ENCODE data around the gene EHD1.

Gene EHD1

GRCh38 chr11:64850979-64851567 is 27.3 kb downstream of the EHD1 start:
- Histone ChIP-seq H3K9ac (ENCODE audit: low read length) (peak overlapping the region; percentile 67), H3K4me2 (ENCODE audit: low read depth, low read length, poor library complexity, severe bottlenecking) (peak overlapping the region; percentile 94)

GRCh38 chr11:64849598-64850356 is 28.6 kb downstream of the EHD1 start:
- TF ChIP-seq, protein P1, sequence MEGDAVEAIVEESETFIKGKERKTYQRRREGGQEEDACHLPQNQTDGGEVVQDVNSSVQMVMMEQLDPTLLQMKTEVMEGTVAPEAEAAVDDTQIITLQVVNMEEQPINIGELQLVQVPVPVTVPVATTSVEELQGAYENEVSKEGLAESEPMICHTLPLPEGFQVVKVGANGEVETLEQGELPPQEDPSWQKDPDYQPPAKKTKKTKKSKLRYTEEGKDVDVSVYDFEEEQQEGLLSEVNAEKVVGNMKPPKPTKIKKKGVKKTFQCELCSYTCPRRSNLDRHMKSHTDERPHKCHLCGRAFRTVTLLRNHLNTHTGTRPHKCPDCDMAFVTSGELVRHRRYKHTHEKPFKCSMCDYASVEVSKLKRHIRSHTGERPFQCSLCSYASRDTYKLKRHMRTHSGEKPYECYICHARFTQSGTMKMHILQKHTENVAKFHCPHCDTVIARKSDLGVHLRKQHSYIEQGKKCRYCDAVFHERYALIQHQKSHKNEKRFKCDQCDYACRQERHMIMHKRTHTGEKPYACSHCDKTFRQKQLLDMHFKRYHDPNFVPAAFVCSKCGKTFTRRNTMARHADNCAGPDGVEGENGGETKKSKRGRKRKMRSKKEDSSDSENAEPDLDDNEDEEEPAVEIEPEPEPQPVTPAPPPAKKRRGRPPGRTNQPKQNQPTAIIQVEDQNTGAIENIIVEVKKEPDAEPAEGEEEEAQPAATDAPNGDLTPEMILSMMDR (IDR thresholded peaks at IDR 0.05; ENCODE audit: insufficient read depth, low read length, poor library complexity, severe bottlenecking) = no peak
- TF ChIP-seq EZH2phosphoT487 (conservative IDR thresholded peaks at IDR 0.05; ENCODE audit: low read length) = no peak
- Histone ChIP-seq H3F3A (ENCODE audit: insufficient read depth) (peaks cover 80% of the 10 kb centered on the region), H3K4me2 (ENCODE audit: low read depth, low read length, poor library complexity, severe bottlenecking) (peak overlapping the region; percentile 94)

More at GRCh38 chr11:64850979-64851567, 27.3 kb downstream of the EHD1 start:
- no peaks in the 10 kb centered on the region for H4K20me1 ChIP-seq (ENCODE audit: low read depth, low read length)
- TF ChIP-seq EZH2phosphoT487 (conservative IDR thresholded peaks at IDR 0.05; ENCODE audit: low read length) = no peak
- TF ChIP-seq, protein P1 (IDR thresholded peaks at IDR 0.05; ENCODE audit: insufficient read depth, low read length, poor library complexity, severe bottlenecking) = no peak
- H2AFZ ChIP-seq (ENCODE audit: low read depth, low read length, severe bottlenecking) = no peak overlapping the region
- H3K4me3 ChIP-seq (ENCODE audit: insufficient read depth, low read length, poor library complexity, severe bottlenecking) = peak overlapping the region; percentile 25
- H3K79me2 ChIP-seq (ENCODE audit: insufficient read depth, low read length) = no peaks in the 10 kb centered on the region
- no peaks in the 10 kb centered on the region for H3K9me2 ChIP-seq (replicated peaks; ENCODE audit: insufficient read depth, low read length)
- peaks cover 71% of the 10 kb centered on the region for H3F3A ChIP-seq (ENCODE audit: insufficient read depth)
- H3K27ac ChIP-seq (ENCODE audit: low read depth, low read length) = peak overlapping the region; percentile 100
- peaks cover 3% of the 10 kb centered on the region; the same call in 1 of the 2 replicates for H3K36me3 ChIP-seq (ENCODE audit: low read length)
- no peaks in the 10 kb centered on the region for H3K27me3 ChIP-seq (ENCODE audit: low read length)
- no peaks in the 10 kb centered on the region for H3K9me3 ChIP-seq (ENCODE audit: insufficient read depth, low read length)

DNA sequence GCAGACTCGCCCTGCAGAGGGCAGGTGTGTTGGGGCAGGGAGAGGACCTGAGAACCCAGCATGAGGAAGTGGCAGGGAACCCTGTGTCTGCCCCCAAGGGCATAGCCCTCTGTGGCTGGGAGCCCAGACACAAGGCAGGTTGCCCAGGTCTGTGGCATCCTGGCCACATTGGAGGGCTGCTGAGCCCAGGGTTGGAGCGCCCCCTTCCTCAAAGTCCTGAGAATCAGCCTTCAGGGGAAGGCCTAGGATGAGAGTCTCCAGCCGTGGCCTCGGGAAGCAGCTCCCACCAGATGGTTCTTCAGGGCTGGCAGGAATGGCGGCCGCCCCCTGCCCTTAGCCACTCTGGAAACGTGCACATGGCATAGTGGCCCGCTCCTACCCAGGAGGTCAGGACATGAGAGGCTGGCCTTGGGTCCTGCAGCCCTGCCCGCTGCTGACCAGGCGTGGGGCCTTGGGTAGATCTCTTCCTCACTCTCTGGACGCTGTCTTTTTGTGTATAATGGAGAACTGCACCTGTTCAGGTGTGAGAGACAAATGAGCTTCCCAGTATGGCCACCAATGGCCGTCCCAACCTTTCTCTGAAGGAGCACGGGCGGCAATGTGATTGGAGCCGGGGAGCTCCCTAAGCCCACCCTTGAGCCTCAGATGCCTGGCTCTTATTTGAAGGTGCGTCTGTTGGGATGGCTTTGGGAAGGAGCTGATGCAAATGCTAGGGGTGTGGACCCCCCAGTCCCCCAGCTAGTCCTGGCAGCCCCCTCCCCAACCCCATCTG is 29.4 kb downstream of the EHD1 start:
- TF ChIP-seq EZH2phosphoT487 (conservative IDR thresholded peaks at IDR 0.05; ENCODE audit: low read length) = no peak
- TF ChIP-seq, protein P1 (IDR thresholded peaks at IDR 0.05; ENCODE audit: insufficient read depth, low read length, poor library complexity, severe bottlenecking) = peak; percentile 38
- Histone ChIP-seq H3K9ac (ENCODE audit: low read length) (peak overlapping the region; percentile 67), H3K4me3 (ENCODE audit: insufficient read depth, low read length, poor library complexity, severe bottlenecking) (no peak overlapping the region), H3K9me3 (ENCODE audit: insufficient read depth, low read length) (no peaks in the 10 kb centered on the region), H3K79me2 (ENCODE audit: insufficient read depth, low read length) (no peaks in the 10 kb centered on the region), H3F3A (ENCODE audit: insufficient read depth) (peaks cover 74% of the 10 kb centered on the region), H4K20me1 (ENCODE audit: low read depth, low read length) (no peaks in the 10 kb centered on the region), H3K27me3 (ENCODE audit: low read length) (no peaks in the 10 kb centered on the region), H3K4me2 (ENCODE audit: low read depth, low read length, poor library complexity, severe bottlenecking) (peak overlapping the region; percentile 94), H3K9me2 (replicated peaks; ENCODE audit: insufficient read depth, low read length) (no peaks in the 10 kb centered on the region), H3K27ac (ENCODE audit: low read depth, low read length) (peak overlapping the region; percentile 100), H3K36me3 (ENCODE audit: low read length) (peaks cover under 1% of the 10 kb centered on the region; the same call in 1 of the 2 replicates), H2AFZ (ENCODE audit: low read depth, low read length, severe bottlenecking) (no peak overlapping the region)

More at GRCh38 chr11:64849598-64850356, 28.6 kb downstream of the EHD1 start:
- Histone ChIP-seq H2AFZ (ENCODE audit: low read depth, low read length, severe bottlenecking) (no peak overlapping the region), H3K79me2 (ENCODE audit: insufficient read depth, low read length) (no peaks in the 10 kb centered on the region), H3K9me3 (ENCODE audit: insufficient read depth, low read length) (no peaks in the 10 kb centered on the region), H3K9me2 (replicated peaks; ENCODE audit: insufficient read depth, low read length) (no peaks in the 10 kb centered on the region), H3K27me3 (ENCODE audit: low read length) (no peaks in the 10 kb centered on the region), H3K27ac (ENCODE audit: low read depth, low read length) (peak overlapping the region; percentile 100), H3K36me3 (ENCODE audit: low read length) (peaks cover 3% of the 10 kb centered on the region; the same call in 1 of the 2 replicates), H4K20me1 (ENCODE audit: low read depth, low read length) (no peaks in the 10 kb centered on the region), H3K9ac (ENCODE audit: low read length) (peak overlapping the region; percentile 67), H3K4me3 (ENCODE audit: insufficient read depth, low read length, poor library complexity, severe bottlenecking) (no peak overlapping the region)

All from SU-DHL-6 (cell line).